ENCODE measurements around the gene QKI.

Gene QKI

DNA sequence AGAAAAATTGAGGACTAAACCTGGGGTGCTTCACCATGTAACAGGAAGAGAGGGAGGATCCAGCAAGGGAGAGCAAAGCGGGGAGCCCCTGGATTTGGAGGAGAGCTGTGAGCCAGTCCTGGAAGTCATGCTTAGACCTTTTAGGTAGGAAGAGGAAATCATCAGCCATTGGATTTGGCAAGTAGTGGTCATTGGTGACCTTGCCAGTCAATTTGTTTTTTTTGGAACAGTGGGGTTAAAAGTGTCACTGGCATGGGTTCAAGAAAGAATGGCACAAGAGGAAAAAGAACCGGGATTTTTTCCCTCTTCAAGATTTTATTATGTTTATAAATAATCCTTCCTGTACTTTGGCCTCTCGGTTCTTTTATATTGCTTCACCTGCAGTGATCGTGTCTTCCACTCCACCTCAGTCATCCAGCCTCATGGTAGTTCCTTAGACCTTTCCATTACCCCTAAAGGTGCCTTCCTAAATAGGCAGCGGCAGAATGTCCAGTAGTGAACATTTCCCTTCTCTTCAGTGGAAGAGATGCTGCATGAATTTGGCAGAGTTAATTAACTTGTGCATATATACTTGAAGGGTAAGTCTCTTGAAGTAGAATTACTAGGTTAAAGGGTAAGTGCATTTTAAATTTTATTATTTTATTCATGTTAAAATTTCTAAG lies 124.7 kb downstream of the QKI start:
- no peak for DNase-seq

DNA sequence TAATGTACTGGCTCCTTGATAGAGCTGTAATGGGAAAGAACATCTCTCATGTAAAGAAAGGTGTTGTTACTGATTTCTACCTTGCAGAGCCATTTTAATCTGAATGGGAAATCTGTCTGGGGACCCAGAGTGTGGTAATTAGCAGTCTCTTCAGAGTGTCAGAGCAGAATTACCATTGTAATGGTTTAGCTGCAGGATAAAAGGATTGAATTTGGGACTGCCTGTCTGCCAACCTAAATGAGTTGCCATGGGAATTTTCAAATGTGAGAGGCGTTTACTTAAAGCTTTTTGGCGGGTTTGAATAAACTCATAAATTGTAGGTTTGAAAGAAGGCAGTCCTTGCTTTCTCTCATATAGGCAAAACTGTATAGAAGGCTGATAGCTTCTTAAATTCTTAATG lies 128.8 kb downstream of the QKI start:
- no peak for DNase-seq

DNA sequence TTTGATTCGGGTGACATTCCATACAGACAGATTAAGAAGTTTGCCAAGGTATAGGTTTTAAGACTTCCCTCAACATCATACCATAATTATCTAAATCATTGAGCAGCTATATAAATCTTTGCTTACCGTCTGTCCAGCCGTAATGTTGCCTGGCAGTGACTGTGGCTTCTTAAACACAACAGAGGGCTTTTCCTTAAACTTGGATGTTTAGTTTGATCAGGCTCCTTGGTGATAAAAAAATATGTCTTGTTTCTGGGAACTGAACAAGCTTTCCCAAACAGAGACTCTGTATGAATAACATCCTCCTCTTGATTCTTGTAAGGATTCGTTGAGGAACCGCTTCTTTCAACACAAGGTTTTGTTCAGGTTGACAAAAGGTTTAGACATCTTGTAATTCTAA lies 130.9 kb downstream of the QKI start:
- DNase-seq: no peak

DNA sequence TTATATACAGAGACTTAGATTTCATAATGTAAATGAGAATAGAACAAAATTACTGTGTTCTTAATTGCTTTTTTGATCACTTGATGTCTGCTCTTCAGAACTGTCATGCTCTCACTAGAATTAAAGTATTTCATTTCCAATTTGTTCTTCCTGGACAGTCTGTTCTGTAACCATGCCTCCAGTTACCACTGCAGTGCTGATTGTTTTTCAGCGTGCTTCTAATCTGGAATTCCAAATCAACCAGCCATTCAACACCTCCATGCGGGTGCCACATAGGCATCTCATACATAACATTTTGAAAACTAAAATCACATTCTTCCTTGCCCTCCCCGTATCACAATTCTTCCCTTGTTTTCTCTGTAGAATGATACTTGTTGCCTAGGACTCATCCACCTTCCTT lies 132.8 kb downstream of the QKI start:
- no peak for DNase-seq

DNA sequence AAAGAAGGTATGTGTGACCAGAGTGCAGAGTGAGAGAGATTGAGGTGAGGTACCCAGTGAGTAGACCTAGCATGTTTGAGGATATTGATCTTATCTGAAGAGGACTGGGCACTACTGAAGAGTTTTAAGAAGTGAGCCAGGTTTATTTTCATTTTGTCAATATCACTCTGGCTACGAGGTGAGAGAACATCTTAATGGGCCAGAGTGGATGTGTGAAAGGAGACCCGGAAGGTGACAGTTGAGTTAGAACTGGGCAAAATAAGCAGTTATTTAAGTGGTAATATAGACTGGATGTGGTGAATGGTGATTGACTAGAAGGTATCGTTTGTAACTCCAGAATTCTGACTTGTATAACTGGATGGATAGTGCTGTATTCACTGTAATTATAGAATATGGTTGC lies 134.1 kb downstream of the QKI start:
- DNase-seq: no peak

DNA sequence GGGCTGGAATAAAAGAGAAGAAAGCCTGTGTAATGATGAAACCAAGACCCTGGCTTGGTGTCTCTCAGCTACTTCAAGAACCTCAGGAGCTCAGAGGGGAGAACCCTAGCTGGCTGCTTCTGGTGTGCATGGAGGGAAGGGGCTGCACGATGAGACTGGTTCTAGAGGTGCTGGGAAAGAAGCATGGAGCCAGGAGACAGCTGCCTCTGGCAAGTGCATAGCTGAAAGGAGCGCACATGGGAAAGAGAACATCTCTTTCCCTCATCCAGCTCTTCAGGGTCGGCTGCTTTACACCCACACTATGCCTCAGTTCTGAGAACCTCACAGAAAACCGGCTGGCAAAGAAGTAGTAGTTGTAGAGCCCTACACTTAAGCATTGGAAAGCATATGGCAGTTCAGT lies 139.5 kb downstream of the QKI start:
- no peak for DNase-seq

DNA sequence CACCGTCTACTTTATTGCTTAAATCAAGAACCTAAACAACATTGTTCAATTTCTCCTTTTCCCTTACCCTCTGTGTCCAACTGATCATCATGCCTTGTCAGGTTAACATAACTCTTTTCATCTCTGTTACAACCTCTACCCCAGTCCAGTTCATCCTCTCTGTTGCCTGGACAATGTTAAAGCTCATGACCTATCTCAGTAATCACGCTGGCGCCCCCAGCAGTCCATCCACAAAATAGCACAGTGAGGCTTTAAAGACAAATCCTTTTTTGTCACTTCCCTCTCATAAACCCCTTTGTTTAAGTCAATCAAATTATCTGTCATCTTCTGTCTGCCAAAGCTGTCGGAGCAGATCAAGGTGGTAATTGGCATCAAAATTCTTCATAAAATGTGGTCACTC lies 140.1 kb downstream of the QKI start:
- no peak for DNase-seq

DNA sequence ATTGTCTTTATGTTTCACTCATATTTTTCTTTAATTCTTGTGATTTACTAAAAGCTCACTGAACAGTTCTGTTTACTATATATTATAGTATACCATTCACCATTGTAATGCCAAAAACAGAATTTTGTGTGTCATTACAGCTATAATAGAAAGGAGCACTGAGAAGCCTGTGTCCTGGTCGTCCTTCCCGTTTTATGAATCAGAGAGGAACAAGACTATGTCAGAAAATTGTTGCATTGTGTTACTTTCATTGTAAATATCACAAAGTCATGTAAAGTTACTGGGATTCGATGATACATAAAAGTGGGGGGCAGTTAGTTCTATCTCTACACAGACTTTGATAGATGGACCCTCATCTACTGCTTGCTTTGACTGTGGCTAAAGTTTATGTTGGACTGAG lies 145.1 kb downstream of the QKI start:
- DNase-seq: no peak

DNA sequence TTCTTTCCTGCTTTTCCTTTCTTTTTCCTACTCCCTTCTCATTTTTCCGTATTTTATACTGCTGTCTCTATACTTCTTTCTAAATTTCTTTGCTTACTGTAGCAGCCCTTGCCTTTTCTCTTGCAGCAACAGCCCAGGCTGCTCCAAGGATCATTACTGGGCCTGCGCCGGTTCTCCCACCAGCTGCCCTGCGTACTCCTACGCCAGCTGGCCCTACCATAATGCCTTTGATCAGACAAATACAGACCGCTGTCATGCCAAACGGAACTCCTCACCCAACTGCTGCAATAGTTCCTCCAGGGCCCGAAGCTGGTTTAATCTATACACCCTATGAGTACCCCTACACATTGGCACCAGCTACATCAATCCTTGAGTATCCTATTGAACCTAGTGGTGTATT lies 148.8 kb downstream of the QKI start:
- DNase-seq: no peak

DNA sequence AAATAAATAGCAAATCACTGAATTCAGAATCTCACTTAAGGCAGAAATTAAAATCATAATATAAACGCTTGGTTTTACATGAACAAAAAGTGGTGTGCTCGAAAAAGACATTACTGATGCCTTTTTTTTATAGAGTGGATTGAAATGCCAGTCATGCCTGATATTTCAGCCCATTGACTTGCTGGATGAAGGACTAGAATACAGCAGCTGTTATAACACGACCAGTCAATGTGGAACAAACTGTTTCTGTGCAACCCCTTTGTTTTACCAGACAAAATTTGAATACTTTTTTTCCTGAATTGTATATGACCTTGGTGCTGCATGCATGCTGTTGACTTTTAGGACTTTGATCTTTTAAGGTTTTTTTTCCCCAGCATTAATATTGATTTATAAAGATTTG lies 150.0 kb downstream of the QKI start:
- no peak for DNase-seq

DNA sequence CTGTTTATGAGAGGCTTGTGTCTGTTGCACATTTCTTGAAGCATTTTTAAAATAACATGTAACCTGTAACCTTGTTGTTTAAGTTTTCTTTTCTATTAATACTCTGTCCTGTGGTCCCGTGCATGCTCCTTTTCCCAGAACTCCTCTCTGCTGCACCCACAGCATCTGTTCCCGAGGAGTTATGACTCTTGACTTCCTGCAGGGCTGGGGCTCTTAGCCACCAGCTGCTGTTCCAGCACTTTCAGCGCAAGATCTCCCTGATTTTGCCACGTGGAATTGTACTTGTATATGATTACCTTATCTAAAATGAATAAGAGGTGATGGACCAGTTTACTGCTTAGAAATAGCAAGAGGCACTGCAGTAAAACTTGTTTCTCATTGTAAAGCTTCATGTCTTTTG lies 150.6 kb downstream of the QKI start:
- DNase-seq: no peak

DNA sequence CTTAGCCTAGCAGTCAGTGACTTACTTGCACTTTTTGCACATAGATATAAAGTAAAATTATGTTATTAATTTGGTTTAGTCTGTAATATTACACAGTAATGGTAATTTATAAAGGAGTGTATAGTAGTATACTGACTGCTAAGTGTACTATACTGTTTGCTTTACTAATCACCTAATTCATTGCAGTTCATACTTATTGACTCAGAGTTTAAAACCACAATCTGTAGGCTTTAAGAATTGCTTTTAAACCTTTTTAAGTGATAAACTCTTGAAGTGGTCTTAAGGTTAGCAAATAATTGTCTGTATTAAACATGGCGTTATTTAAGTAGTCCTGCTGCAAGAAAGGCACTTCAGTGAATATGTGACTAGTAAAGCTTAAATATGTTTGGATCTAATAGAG lies 151.5 kb downstream of the QKI start:
- DNase-seq: no peak

DNA sequence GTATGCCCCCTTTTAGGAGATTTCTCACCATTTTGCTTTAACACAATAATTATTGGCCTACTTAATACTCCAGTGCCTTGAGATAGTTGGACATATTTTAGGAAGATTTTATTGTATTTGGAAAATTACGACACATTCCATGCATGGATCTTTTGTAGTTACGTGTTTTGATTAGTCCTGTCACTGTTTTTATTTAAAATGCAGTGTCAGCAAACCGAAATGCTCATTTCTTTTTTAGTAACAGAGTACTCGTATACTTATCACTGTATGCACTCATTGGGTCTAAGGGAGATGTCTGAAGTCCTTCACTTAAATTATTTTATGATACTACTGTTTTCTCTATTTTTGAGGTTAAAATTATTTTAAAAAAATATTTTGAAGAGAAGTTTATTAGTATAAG lies 153.8 kb downstream of the QKI start:
- no peak for DNase-seq

DNA sequence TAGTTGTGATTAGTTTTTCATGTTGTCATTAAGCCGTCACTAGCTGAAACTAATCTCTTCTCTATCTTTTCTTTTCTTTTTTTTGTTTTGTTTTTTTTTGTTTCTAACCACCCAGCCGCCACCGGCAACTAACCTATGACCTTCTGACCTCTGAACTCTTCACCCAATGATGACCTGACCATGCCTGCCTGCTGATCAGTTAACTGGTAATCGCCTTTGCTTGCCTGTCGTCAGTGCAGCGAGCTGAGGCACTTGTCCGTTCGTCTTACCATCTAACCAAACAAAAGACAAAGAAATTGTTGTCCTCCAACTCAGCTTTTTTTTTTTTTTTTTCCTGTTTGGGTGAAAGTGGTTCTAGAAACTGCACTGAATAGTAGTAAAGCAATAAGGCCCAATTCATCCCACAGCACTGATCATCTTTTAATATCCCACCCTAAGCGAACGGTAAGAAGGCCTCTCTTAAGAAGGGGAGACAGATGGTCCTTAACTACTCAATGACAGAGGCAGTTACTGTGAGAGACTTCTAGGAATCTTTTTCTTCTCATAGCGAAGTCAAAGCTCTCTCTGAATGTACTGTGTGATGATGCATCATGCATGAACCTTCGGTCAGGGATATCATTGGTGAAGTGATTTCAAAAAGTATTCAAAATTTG lies 156.2 kb downstream of the QKI start:
- no peak for DNase-seq

DNA sequence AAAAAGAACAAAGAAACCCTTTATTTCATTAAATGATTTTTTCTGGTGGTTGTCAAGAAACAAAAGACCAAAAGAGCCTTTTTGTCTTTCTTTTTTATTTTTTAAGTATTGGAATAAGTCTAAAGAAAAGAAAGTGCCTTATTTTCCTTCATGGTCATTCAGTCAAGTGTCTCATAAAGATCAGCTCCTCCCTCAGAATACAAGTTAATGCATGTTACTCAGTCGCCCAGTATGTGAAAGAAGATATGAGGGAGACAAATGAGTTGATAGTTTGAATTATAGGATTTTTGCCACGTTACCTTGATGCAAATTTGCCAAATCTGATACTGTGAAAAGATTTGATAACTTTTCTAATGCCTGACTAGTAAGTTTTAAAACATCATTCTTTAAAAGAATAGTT lies 157.2 kb downstream of the QKI start:
- no peak for DNase-seq

DNA sequence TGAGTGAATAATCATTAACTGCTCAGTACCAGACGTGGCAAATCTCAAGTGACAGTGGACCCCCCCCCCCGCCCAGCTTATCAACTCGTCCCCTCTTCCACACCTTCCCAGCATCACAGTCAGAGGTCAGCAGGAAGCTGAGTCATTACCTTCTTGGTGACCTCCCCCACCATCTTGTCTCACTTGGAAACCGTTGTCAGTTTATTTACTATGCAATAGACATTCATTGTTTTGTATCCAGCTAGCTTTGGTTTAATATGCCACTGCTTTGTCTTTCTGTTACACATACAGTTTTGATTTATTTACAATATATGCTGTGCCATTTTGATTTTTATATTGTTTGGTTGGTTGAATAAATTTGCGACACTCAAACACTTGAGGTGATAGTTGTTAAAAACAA lies 158.1 kb downstream of the QKI start:
- no peak for DNase-seq

DNA sequence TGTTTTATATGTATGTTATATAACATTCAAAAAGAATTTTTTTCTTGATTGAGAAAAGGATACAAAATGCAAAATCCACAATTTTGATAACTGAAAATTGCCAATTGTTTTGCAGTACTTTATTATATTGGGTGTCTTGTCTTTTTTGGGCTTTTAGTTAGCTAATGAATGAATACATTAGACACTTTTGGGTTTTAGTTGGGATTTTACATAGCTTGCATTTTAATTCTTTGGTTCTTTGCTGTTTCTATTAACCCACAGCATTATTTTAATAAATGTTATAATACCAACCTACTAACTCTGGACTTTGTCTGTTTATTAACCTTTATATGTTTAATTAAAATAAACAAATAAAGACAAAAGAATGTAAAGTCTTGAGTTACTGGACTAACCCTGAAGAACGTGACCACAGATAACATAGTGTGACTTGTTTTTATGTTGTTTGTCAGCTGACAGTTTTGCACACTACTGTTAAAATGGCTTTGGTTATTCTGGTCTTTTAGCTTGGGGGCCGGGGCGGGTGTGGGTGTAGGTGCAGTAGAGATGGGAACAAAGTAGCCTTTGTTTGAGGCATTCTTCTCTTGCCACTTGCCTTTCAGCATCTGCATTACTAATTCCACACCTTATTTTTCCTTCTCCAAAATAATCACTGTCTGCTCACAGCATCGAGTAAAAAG lies 159.1 kb downstream of the QKI start:
- DNase-seq: no peak

DNA sequence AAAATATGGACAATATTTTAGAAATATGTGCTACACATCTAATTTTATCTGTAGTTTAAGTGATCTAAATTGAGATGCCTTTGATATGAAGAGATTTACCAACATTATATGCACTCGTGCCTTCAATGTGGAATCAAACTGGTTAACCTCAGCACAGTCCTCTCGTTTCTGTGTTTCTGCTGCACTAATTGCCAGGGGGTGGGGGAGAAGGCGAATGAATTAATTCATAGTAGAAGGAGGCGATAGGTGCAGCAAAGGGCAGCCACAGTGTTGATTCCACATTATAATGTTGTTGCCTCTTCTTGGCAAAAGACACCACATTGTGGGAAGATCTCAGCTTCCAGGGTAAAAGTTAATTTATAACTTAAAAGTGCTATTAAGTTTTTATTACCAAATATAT lies 161.6 kb downstream of the QKI start:
- no peak for DNase-seq

DNA sequence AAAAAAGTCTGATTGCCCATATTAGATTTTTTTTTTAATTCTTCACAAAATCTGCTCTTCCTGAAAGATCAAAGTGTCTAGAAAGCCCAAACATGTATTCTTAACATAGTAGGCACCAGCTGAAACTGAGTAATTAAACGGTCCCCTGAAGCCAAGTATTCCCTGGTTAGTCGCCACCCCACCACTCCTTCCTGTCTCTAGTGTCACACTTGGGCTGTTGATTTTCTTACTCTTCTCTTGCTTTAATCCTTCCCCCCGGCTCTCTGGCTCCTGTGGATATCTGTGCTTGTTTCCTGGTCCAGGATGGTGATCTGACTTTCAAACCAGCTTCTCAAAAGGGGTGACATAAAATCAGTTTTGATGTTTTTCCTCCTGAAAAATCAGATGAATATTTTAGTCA lies 162.9 kb downstream of the QKI start:
- no peak for DNase-seq

DNA sequence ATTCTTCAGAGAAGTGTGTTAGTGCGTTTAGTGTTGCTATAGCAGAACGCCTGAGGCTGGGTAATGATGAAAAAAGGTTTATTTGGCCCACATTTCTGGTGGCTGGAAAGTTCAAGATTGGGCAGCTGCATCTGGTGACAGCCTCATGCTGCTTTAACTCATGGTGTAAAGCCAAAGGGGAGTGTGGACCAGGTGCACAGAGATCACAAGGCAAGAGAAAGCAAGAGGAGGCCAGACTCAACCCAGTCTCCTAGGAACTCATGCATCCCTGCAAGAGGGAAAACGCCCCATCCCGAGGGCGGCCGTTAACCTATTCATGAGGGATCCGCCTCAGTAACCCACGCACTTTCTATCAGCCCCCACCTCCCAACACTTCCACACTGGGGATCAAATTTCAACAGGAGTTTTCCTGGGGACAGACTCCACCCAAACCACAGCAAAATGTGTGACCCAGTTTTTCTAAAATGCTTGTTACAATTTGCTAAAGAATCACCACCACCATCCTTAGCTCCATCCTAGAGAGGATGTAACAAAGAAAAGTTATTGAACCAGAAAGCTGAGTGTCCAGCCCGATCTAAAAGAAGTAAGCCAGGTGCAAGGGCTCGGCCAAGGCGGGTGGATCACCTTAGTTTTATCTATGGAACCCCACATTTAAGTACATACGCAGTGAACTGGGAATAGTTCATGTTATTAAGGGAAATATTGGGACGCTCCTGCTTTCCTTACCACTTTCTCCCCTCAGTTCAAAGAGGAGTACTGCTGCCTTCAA lies 164.8 kb downstream of the QKI start:
- DNase-seq: no peak

DNA sequence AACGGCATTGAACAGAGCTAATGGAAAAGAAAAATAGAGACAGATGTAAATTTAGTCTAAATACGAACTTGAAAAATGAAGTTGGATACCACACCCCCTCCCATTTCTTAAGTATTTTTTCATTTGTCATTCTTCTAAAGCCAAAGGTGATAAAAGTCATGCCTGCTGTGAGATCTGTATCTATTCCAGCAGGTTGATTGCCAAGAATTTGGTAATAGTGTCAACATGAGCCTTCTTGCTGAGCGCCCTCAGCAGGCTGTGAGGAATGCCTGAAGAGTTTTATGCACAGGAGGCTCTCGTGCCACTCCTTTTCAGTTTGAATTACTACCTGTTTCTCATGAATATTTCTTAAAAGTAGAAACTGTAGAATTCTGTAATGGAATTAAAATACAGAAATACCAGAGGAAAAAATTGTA lies 165.4 kb downstream of the QKI start:
- no peak for DNase-seq

DNA sequence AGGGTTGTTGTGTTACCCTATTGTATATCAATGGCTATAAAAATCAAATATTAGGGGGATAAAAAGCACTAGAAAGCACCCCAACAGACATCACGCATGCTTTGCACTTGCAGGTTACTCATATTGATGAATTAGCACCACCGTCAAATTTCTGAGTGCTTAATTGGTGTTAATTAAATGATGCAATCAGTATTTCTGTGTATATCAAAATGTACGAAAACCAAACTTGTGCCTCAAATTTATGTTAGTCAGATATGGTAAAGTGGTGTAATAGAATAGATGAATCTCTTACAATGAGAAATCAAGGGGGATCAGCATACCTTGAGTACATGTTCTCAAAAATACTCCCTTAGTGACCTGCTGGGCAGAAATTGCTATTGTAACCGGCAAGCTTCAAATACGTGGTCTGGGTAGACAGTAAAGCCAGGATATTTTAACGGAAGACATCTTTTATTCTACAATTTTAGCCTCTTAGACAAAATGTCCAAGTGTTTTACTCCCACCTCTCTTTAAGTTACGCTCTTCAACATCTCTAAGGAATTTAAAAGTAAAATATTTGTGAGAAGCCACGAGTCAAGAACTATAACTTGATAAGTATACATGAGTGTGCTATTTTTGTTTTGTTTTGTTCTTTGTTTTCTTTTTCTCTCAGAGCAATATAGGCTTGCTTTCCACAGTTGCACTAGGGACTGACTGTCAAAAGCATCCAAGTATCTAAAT lies 166.0 kb downstream of the QKI start:
- no peak for DNase-seq

DNA sequence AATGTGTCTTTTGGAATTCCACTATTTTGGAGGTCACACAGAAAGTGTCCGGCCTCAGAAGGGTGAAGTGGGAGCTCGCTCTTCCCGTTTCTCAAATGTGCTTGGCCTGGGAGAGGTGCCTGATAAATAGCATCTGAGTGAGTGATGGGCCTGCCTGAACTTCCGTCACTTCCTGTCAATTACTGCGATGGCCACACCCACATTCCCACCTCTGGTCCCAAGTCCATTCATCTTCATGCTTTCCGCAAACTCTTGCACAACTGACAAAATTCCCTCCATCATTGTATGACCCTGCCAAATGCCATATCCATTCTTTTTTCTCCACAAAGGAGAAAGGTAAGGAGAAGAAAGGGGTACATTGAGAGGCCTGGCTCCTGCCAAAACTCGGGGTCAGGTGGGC lies 169.0 kb downstream of the QKI start:
- no peak for DNase-seq
